Vagina (tissue), 2 donors: ENCODE data around the gene SSTR1. TPM values are rescaled to one million over a fixed set of nuclear protein-coding genes. Genes with fewer than 3 reads are reported as not detected.

Source experiments
- DNase-seq, 2 donors: peaks; one replicate each; pipeline ENCODE4 v3.0.0-alpha.2; 2017; ENCODE audit errors: extremely low spot score in 2 of 2
- H3K27ac ChIP-seq: fragments of 200-600 bp; sonication (generic); one replicate; pipeline ENCODE4 v1.5.1; 2019
- H3K27me3 ChIP-seq: fragments of 200-600 bp; sonication (generic); one replicate; pipeline ENCODE4 v1.5.1; 2019
- H3K36me3 ChIP-seq, 2 donors: fragments of 200-600 bp; sonication (generic); one replicate each; pipeline ENCODE4 v1.5.1; 2017 to 2019
- H3K4me1 ChIP-seq: fragments of 200-600 bp; sonication (generic); one replicate; pipeline ENCODE4 v1.5.1; 2019
- H3K4me3 ChIP-seq, 2 donors: fragments of 200-600 bp; sonication (generic); 1 replicate in 1 of 2; 2 replicates in 1 of 2; pipeline ENCODE4 v1.5.1; 2016 to 2019
- H3K9me3 ChIP-seq: fragments of 200-600 bp; sonication (generic); one replicate; pipeline ENCODE4 v1.5.1; 2019
- POLR2A ChIP-seq, 2 donors: fragments of 450-650 bp; IDR thresholded peaks; one replicate each; pipeline ENCODE4 v1.6.1; 2017; ENCODE audit warnings: antibody characterized with exemption in 2 of 2, mild to moderate bottlenecking in 2 of 2, moderate library complexity in 2 of 2
- POLR2AphosphoS5 ChIP-seq, 2 donors: sonication (generic); formaldehyde crosslinking; IDR thresholded peaks; one replicate each; pipeline ENCODE4 v1.9.0; 2017; ENCODE audit warnings: antibody characterized with exemption in 2 of 2, mild to moderate bottlenecking in 2 of 2, low read depth in 1 of 2; ENCODE audit not compliant: insufficient read depth in 1 of 2
- intact Hi-C: fragments of 100-400 bp; cut with DNase I; formaldehyde crosslinking; loops from one replicate; pipeline ENCODE4 v1.15.1; 2023
- total RNA-seq: library from RNA; depleted of rRNA; stranded (reverse); fragments of >200 nt; gene quantifications from one replicate; pipeline ENCODE4 v1.2.3, GENCODE V29; 2016
- TF ChIP-seq, protein P1 (sequence below), 3 experiments: fragments of 450-650 bp in 2 of 3; fragments of 200-600 bp in 1 of 3; sonication (generic) in 1 of 3; IDR thresholded peaks; one replicate each; pipeline ENCODE4 v1.5.1; 2017 to 2019; ENCODE audit warnings: antibody characterized with exemption in 3 of 3, mild to moderate bottlenecking in 2 of 3, moderate library complexity in 2 of 3

SSTR1 gene
- total RNA-seq, 1 donor from 2014 or later = 1.2 TPM

DNA sequence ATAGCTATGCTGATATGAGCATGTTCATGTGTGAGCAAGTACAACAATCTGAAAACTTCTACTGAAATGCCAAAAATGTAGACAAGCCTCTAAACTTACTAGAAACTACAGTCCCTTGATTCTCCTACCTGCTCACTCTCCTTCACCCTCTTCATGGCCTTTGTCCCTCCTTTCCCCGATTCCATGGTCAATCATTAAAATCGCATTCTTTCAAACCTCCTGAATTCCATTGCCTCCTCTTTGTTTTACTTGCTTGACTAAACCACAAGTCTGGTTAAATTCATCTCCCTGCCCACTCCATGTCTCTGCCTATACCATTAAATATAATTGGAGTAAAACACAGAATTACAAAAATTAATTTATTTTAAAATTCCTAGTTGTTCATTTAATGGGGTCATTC lies 33.0 kb upstream of the SSTR1 start:
- TF ChIP-seq, protein P1, sequence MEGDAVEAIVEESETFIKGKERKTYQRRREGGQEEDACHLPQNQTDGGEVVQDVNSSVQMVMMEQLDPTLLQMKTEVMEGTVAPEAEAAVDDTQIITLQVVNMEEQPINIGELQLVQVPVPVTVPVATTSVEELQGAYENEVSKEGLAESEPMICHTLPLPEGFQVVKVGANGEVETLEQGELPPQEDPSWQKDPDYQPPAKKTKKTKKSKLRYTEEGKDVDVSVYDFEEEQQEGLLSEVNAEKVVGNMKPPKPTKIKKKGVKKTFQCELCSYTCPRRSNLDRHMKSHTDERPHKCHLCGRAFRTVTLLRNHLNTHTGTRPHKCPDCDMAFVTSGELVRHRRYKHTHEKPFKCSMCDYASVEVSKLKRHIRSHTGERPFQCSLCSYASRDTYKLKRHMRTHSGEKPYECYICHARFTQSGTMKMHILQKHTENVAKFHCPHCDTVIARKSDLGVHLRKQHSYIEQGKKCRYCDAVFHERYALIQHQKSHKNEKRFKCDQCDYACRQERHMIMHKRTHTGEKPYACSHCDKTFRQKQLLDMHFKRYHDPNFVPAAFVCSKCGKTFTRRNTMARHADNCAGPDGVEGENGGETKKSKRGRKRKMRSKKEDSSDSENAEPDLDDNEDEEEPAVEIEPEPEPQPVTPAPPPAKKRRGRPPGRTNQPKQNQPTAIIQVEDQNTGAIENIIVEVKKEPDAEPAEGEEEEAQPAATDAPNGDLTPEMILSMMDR (IDR thresholded peaks at IDR 0.05) = no peak
- TF ChIP-seq POLR2AphosphoS5 (IDR thresholded peaks at IDR 0.05; ENCODE audit: insufficient read depth in 1 of 2, low read depth in 1 of 2) (no peak), POLR2A (IDR thresholded peaks at IDR 0.05) (no peak)
- Histone ChIP-seq H3K4me3 (no peak overlapping the region), H3K4me1 (no peaks in the 10 kb centered on the region), H3K36me3 (no peaks in the 10 kb centered on the region), H3K27me3 (no peaks in the 10 kb centered on the region), H3K9me3 (no peaks in the 10 kb centered on the region), H3K27ac (no peak overlapping the region)
- intact Hi-C loops = no loop called here
- DNase-seq = no peak

GRCh38 chr14:38175658-38176057 lies 32.0 kb upstream of the SSTR1 start:
- no peaks in the 10 kb centered on the region for H3K36me3 ChIP-seq
- H3K27ac ChIP-seq = no peak overlapping the region
- no peaks in the 10 kb centered on the region for H3K9me3 ChIP-seq
- TF ChIP-seq, protein P1 (IDR thresholded peaks at IDR 0.05) = no peak
- TF ChIP-seq POLR2AphosphoS5 (IDR thresholded peaks at IDR 0.05; ENCODE audit: insufficient read depth in 1 of 2, low read depth in 1 of 2) = no peak
- no peak for TF ChIP-seq POLR2A (IDR thresholded peaks at IDR 0.05)
- no peak for DNase-seq
- H3K27me3 ChIP-seq = no peaks in the 10 kb centered on the region
- no peak overlapping the region for H3K4me3 ChIP-seq
- no peaks in the 10 kb centered on the region for H3K4me1 ChIP-seq
- intact Hi-C loops = no loop called here

GRCh38 chr14:38176379-38176778 lies 31.3 kb upstream of the SSTR1 start:
- H3K9me3 ChIP-seq = no peaks in the 10 kb centered on the region
- no peak overlapping the region for H3K27ac ChIP-seq
- TF ChIP-seq, protein P1 (IDR thresholded peaks at IDR 0.05) = no peak
- no peak for TF ChIP-seq POLR2A (IDR thresholded peaks at IDR 0.05)
- no peak for TF ChIP-seq POLR2AphosphoS5 (IDR thresholded peaks at IDR 0.05; ENCODE audit: insufficient read depth in 1 of 2, low read depth in 1 of 2)
- intact Hi-C loops = no loop called here
- H3K4me3 ChIP-seq = no peak overlapping the region
- no peaks in the 10 kb centered on the region for H3K36me3 ChIP-seq
- H3K4me1 ChIP-seq = no peaks in the 10 kb centered on the region
- no peak for DNase-seq
- no peaks in the 10 kb centered on the region for H3K27me3 ChIP-seq

DNA sequence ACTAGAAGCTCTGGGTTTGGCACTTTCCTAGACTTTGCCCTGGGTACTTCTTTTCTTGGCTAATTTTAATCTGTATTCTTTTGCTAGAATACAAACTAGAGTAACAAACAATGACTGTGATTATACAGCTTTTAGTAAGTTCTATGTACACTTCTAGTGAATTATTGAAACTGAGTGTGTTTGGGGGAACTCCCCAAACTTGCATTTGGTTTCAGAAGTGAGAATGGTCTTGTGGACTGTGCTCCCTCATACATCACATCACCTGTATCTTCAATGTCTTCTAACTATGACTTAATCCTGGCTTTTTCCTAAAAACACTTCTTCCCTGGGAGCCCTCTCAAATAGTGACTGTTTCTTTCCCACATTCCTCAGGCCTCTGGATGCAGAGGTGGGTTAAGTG lies 23.6 kb upstream of the SSTR1 start:
- Histone ChIP-seq H3K27ac (no peak overlapping the region), H3K4me1 (no peaks in the 10 kb centered on the region), H3K36me3 (no peaks in the 10 kb centered on the region), H3K4me3 (no peak overlapping the region), H3K27me3 (no peaks in the 10 kb centered on the region), H3K9me3 (no peaks in the 10 kb centered on the region)
- intact Hi-C loops = no loop called here
- no peak for DNase-seq
- TF ChIP-seq, protein P1 (IDR thresholded peaks at IDR 0.05) = no peak
- no peak for TF ChIP-seq POLR2A (IDR thresholded peaks at IDR 0.05)
- no peak for TF ChIP-seq POLR2AphosphoS5 (IDR thresholded peaks at IDR 0.05; ENCODE audit: insufficient read depth in 1 of 2, low read depth in 1 of 2)

DNA sequence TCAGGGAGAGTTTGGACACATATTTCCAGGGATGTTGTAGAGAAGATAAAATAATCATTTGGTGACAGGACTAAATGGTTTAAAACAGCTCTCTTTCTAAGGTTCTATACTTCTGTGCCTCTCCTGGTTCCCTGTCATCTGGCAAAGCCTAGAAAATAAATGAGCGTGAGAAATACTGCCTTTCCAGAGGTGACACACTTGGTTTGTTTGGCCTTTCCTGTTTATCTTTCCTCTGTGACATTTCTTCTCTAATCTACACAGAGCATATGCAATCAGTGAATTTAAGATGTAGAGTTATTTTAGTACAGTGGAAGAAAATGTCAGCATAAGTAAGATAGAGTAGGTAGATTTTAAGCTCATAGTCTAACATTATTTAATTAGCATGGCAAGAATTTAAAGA lies 22.0 kb upstream of the SSTR1 start:
- intact Hi-C loops = no loop called here
- H3K27ac ChIP-seq = no peak overlapping the region
- H3K4me1 ChIP-seq = no peaks in the 10 kb centered on the region
- DNase-seq = no peak
- H3K9me3 ChIP-seq = no peaks in the 10 kb centered on the region
- H3K27me3 ChIP-seq = no peaks in the 10 kb centered on the region
- H3K36me3 ChIP-seq = no peaks in the 10 kb centered on the region
- H3K4me3 ChIP-seq = no peak overlapping the region
- TF ChIP-seq POLR2A (IDR thresholded peaks at IDR 0.05) (no peak), POLR2AphosphoS5 (IDR thresholded peaks at IDR 0.05; ENCODE audit: insufficient read depth in 1 of 2, low read depth in 1 of 2) (no peak)
- TF ChIP-seq, protein P1 (IDR thresholded peaks at IDR 0.05) = no peak
